Gastrocnemius medialis (tissue), 4 donors: ENCODE measurements around the gene DNAH2.
A peak's percentile ranks its signal among the peaks of the same experiment; 100 is the strongest.

ENCODE experiments used
- POLR2A ChIP-seq, 2 donors: fragments of 450-650 bp; IDR thresholded peaks; one replicate each; pipeline ENCODE4 v1.6.1; 2017; ENCODE audit warnings: antibody characterized with exemption in 2 of 2, mild to moderate bottlenecking in 2 of 2, moderate library complexity in 2 of 2
- TF ChIP-seq, protein P1 (sequence below), 5 experiments: fragments of 450-650 bp in 3 of 5; fragments of 200-600 bp in 2 of 5; sonication (generic) in 2 of 5; IDR thresholded peaks in 4 of 5; conservative IDR thresholded peaks in 1 of 5; 1 replicate in 4 of 5; 2 replicates in 1 of 5; pipeline ENCODE4 v1.5.1; 2016 to 2019; ENCODE audit warnings: antibody characterized with exemption in 5 of 5, mild to moderate bottlenecking in 3 of 5, moderate library complexity in 3 of 5

GRCh38 chr17:7841396-7841914, 123.9 kb downstream of the DNAH2 start:
- TF ChIP-seq, protein P1, sequence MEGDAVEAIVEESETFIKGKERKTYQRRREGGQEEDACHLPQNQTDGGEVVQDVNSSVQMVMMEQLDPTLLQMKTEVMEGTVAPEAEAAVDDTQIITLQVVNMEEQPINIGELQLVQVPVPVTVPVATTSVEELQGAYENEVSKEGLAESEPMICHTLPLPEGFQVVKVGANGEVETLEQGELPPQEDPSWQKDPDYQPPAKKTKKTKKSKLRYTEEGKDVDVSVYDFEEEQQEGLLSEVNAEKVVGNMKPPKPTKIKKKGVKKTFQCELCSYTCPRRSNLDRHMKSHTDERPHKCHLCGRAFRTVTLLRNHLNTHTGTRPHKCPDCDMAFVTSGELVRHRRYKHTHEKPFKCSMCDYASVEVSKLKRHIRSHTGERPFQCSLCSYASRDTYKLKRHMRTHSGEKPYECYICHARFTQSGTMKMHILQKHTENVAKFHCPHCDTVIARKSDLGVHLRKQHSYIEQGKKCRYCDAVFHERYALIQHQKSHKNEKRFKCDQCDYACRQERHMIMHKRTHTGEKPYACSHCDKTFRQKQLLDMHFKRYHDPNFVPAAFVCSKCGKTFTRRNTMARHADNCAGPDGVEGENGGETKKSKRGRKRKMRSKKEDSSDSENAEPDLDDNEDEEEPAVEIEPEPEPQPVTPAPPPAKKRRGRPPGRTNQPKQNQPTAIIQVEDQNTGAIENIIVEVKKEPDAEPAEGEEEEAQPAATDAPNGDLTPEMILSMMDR (IDR thresholded peaks at IDR 0.05 in 4 of 5, conservative IDR thresholded peaks at IDR 0.05 in 1 of 5): peak in 2 of 5 experiments; percentile 18 to 50
- TF ChIP-seq POLR2A (IDR thresholded peaks at IDR 0.05): peak; percentile 57 to 76
